EL (cell line): ENCODE results near the gene HLA-G.
"Not testable (repeated sequence)": the region's sequence is repeated elsewhere in the genome, so short reads cannot be mapped to it uniquely, and the experiment has no call there.

Experiments
- DNase-seq: peaks from one replicate; pipeline ENCODE4 v3.0.0-alpha.2; 2016

The HLA-G gene

GRCh38 chr6:29827579-29828470 lies at the start of gene HLA-G:
HLA-G (plus strand) TSS chr6:29827825; CDS start chr6:29827845, 20 bp downstream.
- no peak for DNase-seq

GRCh38 chr6:29780019-29780698 lies 47.5 kb upstream of the HLA-G start:
- DNase-seq: not testable (repeated sequence)

GRCh38 chr6:29789176-29789575 lies 38.4 kb upstream of the HLA-G start:
- no peak for DNase-seq

GRCh38 chr6:29790626-29791025 lies 37.0 kb upstream of the HLA-G start:
- DNase-seq: no peak

- DNase-seq: no peak
Measured at GRCh38 chr6:29791162-29791561, 36.5 kb upstream of the HLA-G start.

- DNase-seq: no peak
Measured at GRCh38 chr6:29791786-29792122, 35.9 kb upstream of the HLA-G start.

GRCh38 chr6:29792123-29793035 lies 35.2 kb upstream of the HLA-G start:
- peak; percentile 21 for DNase-seq

GRCh38 chr6:29793036-29793356 lies 34.6 kb upstream of the HLA-G start:
- no peak for DNase-seq

GRCh38 chr6:29793796-29794195 lies 33.8 kb upstream of the HLA-G start:
- no peak for DNase-seq

- no peak for DNase-seq
Measured at GRCh38 chr6:29796026-29796425, 31.6 kb upstream of the HLA-G start.

- DNase-seq: peak; percentile 37
Measured at GRCh38 chr6:29797135-29797534, 30.5 kb upstream of the HLA-G start.

- no peak for DNase-seq
Measured at GRCh38 chr6:29797966-29798365, 29.7 kb upstream of the HLA-G start.

GRCh38 chr6:29800254-29800653 lies 27.4 kb upstream of the HLA-G start:
- DNase-seq: no peak

- no peak for DNase-seq
Measured at GRCh38 chr6:29806387-29806786, 21.2 kb upstream of the HLA-G start.

- no peak for DNase-seq
Measured at GRCh38 chr6:29809249-29809648, 18.4 kb upstream of the HLA-G start.

GRCh38 chr6:29810371-29810770 lies 17.3 kb upstream of the HLA-G start:
- DNase-seq: no peak

GRCh38 chr6:29811377-29811776 lies 16.2 kb upstream of the HLA-G start:
- no peak for DNase-seq

- no peak for DNase-seq
Measured at GRCh38 chr6:29813066-29813465, 14.6 kb upstream of the HLA-G start.

- DNase-seq: peak; percentile 69
Measured at GRCh38 chr6:29813809-29814208, 13.8 kb upstream of the HLA-G start.

GRCh38 chr6:29814379-29815117 lies 13.1 kb upstream of the HLA-G start:
- DNase-seq: no peak

- DNase-seq: no peak
Measured at GRCh38 chr6:29815118-29815750, 12.4 kb upstream of the HLA-G start.

GRCh38 chr6:29816030-29816429 lies 11.6 kb upstream of the HLA-G start:
- peak; percentile 18 for DNase-seq
